ENCODE data around the gene SLC38A11. TPM values are rescaled to one million over a fixed set of nuclear protein-coding genes. Genes with fewer than 3 reads are reported as not detected.
A peak's percentile ranks its signal among the peaks of the same experiment; 100 is the strongest.

The SLC38A11 gene
- total RNA-seq, 1 donor from 2014 or later = not detected

GRCh38 chr2:164934401-164935117 lies 20.8 kb downstream of the SLC38A11 start:
- no peak for TF ChIP-seq EZH2phosphoT487 (IDR thresholded peaks at IDR 0.05)
- TF ChIP-seq EZH2 (IDR thresholded peaks at IDR 0.05) = no peak
- no peak for TF ChIP-seq CTCF (IDR thresholded peaks at IDR 0.05)
- no peak overlapping the region for H3K4me2 ChIP-seq
- no peak overlapping the region for H3K27ac Mint-ChIP-seq

GRCh38 chr2:164933671-164934189 lies 21.6 kb downstream of the SLC38A11 start:
- H3K79me2 ChIP-seq (ENCODE audit: low read depth) = no peaks in the 10 kb centered on the region
- H3K9me3 ChIP-seq (ENCODE audit: low read depth) = no peaks in the 10 kb centered on the region
- Mint-ChIP-seq H3K27me3 (ENCODE audit: insufficient read depth, low read depth) (peaks cover 5% of the 10 kb centered on the region), H3K4me1 (peaks cover 15% of the 10 kb centered on the region), H3K4me3 (no peak overlapping the region), H3K27ac (no peak overlapping the region), H3K9me3 (peaks cover 19% of the 10 kb centered on the region), H3K36me3 (no peaks in the 10 kb centered on the region)
- H4K20me1 ChIP-seq (ENCODE audit: low read depth) = no peaks in the 10 kb centered on the region
- no peaks in the 10 kb centered on the region for H3K36me3 ChIP-seq
- H3K4me3 ChIP-seq = no peak overlapping the region
- H3K4me1 ChIP-seq = peaks cover 8% of the 10 kb centered on the region
- H2AFZ ChIP-seq (replicated peaks) = no peak overlapping the region
- H3K27ac ChIP-seq = no peak overlapping the region
- H3K9ac ChIP-seq = no peak overlapping the region
- TF ChIP-seq EZH2phosphoT487 (IDR thresholded peaks at IDR 0.05) = no peak
- no peak for TF ChIP-seq EZH2 (IDR thresholded peaks at IDR 0.05)
- TF ChIP-seq CTCF (IDR thresholded peaks at IDR 0.05) = no peak
- DNase-seq (ENCODE audit: low spot score) = no peak
- no peaks in the 10 kb centered on the region for H3F3A ChIP-seq (ENCODE audit: low read depth)
- H3K27me3 ChIP-seq = no peaks in the 10 kb centered on the region
- H3K4me2 ChIP-seq = no peak overlapping the region

More at GRCh38 chr2:164934401-164935117, 20.8 kb downstream of the SLC38A11 start:
- Histone ChIP-seq H3F3A (ENCODE audit: low read depth) (no peaks in the 10 kb centered on the region), H3K27me3 (no peaks in the 10 kb centered on the region), H3K9me3 (ENCODE audit: low read depth) (no peaks in the 10 kb centered on the region), H3K27ac (peak overlapping the region; percentile 14), H3K79me2 (ENCODE audit: low read depth) (no peaks in the 10 kb centered on the region), H3K9ac (no peak overlapping the region), H3K4me1 (peaks cover 8% of the 10 kb centered on the region), H3K36me3 (no peaks in the 10 kb centered on the region), H2AFZ (replicated peaks) (no peak overlapping the region), H3K4me3 (no peak overlapping the region), H4K20me1 (ENCODE audit: low read depth) (no peaks in the 10 kb centered on the region)
- Mint-ChIP-seq H3K27me3 (ENCODE audit: insufficient read depth, low read depth) (peaks cover 5% of the 10 kb centered on the region), H3K4me1 (peaks cover 15% of the 10 kb centered on the region), H3K9me3 (peaks cover 19% of the 10 kb centered on the region), H3K36me3 (no peaks in the 10 kb centered on the region), H3K4me3 (no peak overlapping the region)
- no peak for DNase-seq (ENCODE audit: low spot score)

- H3K9me3 Mint-ChIP-seq = peaks cover 19% of the 10 kb centered on the region
These were observed 22.9 kb downstream of the SLC38A11 start for GRCh38 chr2:164932377-164932776.

GRCh38 chr2:164928101-164928673 lies 27.1 kb downstream of the SLC38A11 start:
- TF ChIP-seq CTCF (IDR thresholded peaks at IDR 0.05) = no peak
- no peak for TF ChIP-seq EZH2phosphoT487 (IDR thresholded peaks at IDR 0.05)
- TF ChIP-seq EZH2 (IDR thresholded peaks at IDR 0.05) = no peak
- Mint-ChIP-seq H3K27me3 (ENCODE audit: insufficient read depth, low read depth) (peaks cover 8% of the 10 kb centered on the region), H3K27ac (no peak overlapping the region), H3K4me3 (no peak overlapping the region), H3K9me3 (peaks cover 21% of the 10 kb centered on the region), H3K36me3 (no peaks in the 10 kb centered on the region), H3K4me1 (no peaks in the 10 kb centered on the region)
- Histone ChIP-seq H3K4me1 (no peaks in the 10 kb centered on the region), H3F3A (ENCODE audit: low read depth) (no peaks in the 10 kb centered on the region), H3K4me2 (no peak overlapping the region), H3K9ac (no peak overlapping the region), H3K79me2 (ENCODE audit: low read depth) (no peaks in the 10 kb centered on the region), H2AFZ (replicated peaks) (no peak overlapping the region), H3K9me3 (ENCODE audit: low read depth) (no peaks in the 10 kb centered on the region), H3K27ac (no peak overlapping the region), H3K4me3 (no peak overlapping the region), H4K20me1 (ENCODE audit: low read depth) (no peaks in the 10 kb centered on the region), H3K27me3 (no peaks in the 10 kb centered on the region), H3K36me3 (no peaks in the 10 kb centered on the region)
- DNase-seq (ENCODE audit: low spot score) = no peak

More at GRCh38 chr2:164932377-164932776, 22.9 kb downstream of the SLC38A11 start:
- H3K4me1 ChIP-seq = peaks cover 8% of the 10 kb centered on the region
- H3K9me3 ChIP-seq (ENCODE audit: low read depth) = no peaks in the 10 kb centered on the region
- H3K79me2 ChIP-seq (ENCODE audit: low read depth) = no peaks in the 10 kb centered on the region
- H3K27me3 Mint-ChIP-seq (ENCODE audit: insufficient read depth, low read depth) = peaks cover 5% of the 10 kb centered on the region
- no peak overlapping the region for H3K4me2 ChIP-seq
- no peak overlapping the region for H3K9ac ChIP-seq
- no peak for DNase-seq (ENCODE audit: low spot score)
- H3F3A ChIP-seq (ENCODE audit: low read depth) = no peaks in the 10 kb centered on the region
- H3K27ac ChIP-seq = no peak overlapping the region
- no peaks in the 10 kb centered on the region for H4K20me1 ChIP-seq (ENCODE audit: low read depth)
- H2AFZ ChIP-seq (replicated peaks) = no peak overlapping the region
- no peaks in the 10 kb centered on the region for H3K27me3 ChIP-seq
- no peak for TF ChIP-seq EZH2 (IDR thresholded peaks at IDR 0.05)
- no peak overlapping the region for H3K4me3 Mint-ChIP-seq
- H3K36me3 Mint-ChIP-seq = no peaks in the 10 kb centered on the region
- no peak overlapping the region for H3K4me3 ChIP-seq
- H3K4me1 Mint-ChIP-seq = peaks cover 12% of the 10 kb centered on the region
- H3K27ac Mint-ChIP-seq = no peak overlapping the region
- H3K36me3 ChIP-seq = no peaks in the 10 kb centered on the region
